ENCODE measurements around the gene SBNO2. TPM values are rescaled to one million over a fixed set of nuclear protein-coding genes. Genes with fewer than 3 reads are reported as not detected.

Gene SBNO2, protein sequence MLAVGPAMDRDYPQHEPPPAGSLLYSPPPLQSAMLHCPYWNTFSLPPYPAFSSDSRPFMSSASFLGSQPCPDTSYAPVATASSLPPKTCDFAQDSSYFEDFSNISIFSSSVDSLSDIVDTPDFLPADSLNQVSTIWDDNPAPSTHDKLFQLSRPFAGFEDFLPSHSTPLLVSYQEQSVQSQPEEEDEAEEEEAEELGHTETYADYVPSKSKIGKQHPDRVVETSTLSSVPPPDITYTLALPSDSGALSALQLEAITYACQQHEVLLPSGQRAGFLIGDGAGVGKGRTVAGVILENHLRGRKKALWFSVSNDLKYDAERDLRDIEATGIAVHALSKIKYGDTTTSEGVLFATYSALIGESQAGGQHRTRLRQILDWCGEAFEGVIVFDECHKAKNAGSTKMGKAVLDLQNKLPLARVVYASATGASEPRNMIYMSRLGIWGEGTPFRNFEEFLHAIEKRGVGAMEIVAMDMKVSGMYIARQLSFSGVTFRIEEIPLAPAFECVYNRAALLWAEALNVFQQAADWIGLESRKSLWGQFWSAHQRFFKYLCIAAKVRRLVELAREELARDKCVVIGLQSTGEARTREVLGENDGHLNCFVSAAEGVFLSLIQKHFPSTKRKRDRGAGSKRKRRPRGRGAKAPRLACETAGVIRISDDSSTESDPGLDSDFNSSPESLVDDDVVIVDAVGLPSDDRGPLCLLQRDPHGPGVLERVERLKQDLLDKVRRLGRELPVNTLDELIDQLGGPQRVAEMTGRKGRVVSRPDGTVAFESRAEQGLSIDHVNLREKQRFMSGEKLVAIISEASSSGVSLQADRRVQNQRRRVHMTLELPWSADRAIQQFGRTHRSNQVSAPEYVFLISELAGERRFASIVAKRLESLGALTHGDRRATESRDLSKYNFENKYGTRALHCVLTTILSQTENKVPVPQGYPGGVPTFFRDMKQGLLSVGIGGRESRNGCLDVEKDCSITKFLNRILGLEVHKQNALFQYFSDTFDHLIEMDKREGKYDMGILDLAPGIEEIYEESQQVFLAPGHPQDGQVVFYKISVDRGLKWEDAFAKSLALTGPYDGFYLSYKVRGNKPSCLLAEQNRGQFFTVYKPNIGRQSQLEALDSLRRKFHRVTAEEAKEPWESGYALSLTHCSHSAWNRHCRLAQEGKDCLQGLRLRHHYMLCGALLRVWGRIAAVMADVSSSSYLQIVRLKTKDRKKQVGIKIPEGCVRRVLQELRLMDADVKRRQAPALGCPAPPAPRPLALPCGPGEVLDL (N-terminal part only)
- total RNA-seq = 120 TPM

DNA sequence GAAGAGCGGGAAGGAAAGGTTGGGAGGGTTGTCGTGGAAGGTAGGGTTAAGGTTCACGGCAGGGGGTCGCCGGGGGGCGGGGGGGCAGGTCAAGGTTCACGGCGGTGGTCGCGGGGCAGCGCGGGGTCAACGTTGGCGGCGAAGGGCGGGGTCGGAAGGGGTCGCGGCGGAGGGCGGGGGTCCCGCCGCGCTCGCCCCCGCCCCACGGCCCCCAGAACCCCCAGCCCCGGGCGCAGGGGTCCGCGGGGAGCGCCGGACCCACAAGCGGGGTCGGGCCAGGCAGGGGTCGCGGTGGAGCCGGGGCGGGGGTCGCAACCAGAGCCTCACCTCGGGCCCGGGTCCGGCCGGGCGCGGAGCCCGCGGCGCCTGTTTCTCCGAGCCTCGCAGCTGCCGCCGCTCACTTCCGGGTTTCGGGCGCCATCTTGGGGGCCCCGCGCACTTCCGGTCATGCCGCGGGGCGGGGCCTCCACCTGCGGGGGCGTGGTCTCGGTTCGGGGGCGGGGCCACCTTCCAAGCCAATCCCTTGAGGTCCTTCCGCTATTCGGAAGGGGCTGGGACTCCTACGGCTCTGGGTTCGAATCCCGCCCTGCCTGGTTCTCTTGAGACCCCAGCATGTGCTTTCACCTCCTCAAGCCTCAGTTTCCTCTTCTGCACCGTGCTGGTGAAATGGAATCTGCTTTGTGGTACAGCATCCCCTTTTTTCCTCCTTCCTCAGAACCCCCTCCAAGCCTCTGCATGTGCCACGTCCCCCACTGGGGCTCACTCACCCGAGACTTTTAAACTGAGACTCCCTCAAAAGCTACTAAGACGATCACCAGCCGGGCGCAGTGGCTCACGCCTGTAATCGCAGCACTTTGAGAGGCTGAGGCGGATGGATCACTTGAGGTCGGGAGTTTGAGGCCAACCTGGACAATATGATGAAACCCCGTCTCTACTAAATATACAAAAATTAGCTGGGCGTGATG lies at the start of gene SBNO2:
SBNO2 (minus strand) TSS at position 424 of the 965 bp plus-strand sequence. CDS start 19,992 bp downstream, outside the sequence.
- no peaks in the 10 kb centered on the region for H3K27me3 ChIP-seq
- no peaks in the 10 kb centered on the region for H3K36me3 ChIP-seq
- H3K27ac ChIP-seq = peak within 1 kb of the TSS; percentile 93 to 94
- TF ChIP-seq, protein P1, sequence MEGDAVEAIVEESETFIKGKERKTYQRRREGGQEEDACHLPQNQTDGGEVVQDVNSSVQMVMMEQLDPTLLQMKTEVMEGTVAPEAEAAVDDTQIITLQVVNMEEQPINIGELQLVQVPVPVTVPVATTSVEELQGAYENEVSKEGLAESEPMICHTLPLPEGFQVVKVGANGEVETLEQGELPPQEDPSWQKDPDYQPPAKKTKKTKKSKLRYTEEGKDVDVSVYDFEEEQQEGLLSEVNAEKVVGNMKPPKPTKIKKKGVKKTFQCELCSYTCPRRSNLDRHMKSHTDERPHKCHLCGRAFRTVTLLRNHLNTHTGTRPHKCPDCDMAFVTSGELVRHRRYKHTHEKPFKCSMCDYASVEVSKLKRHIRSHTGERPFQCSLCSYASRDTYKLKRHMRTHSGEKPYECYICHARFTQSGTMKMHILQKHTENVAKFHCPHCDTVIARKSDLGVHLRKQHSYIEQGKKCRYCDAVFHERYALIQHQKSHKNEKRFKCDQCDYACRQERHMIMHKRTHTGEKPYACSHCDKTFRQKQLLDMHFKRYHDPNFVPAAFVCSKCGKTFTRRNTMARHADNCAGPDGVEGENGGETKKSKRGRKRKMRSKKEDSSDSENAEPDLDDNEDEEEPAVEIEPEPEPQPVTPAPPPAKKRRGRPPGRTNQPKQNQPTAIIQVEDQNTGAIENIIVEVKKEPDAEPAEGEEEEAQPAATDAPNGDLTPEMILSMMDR (IDR thresholded peaks at IDR 0.05) = no peak
- DNase-seq (ENCODE audit: low spot score in 2 of 2) = peak in 1 of 2 donors; percentile 93
- H3K4me1 ChIP-seq = peaks cover 0 to 15% of the 10 kb centered on the region in 2 donors
- intact Hi-C loops (cut with DNase I) = loop anchor here (2.0 kb wide), 2 partner anchors 41 to 65 kb away; partner anchors contain the start of gene CBARP
- H3K4me3 ChIP-seq = peak within 1 kb of the TSS; percentile 87 to 93
- no peaks in the 10 kb centered on the region for H3K9me3 ChIP-seq

GRCh38 chr19:1223018-1223855 lies 49.2 kb upstream of the SBNO2 start:
- peaks cover 68 to 77% of the 10 kb centered on the region in 2 donors for H3K36me3 ChIP-seq
- intact Hi-C loops (cut with DNase I) = no loop called here
- H3K27ac ChIP-seq = no peak overlapping the region
- peaks cover 6 to 18% of the 10 kb centered on the region in 2 donors for H3K4me1 ChIP-seq
- H3K4me3 ChIP-seq = no peak overlapping the region
- no peaks in the 10 kb centered on the region for H3K9me3 ChIP-seq
- TF ChIP-seq, protein P1 (IDR thresholded peaks at IDR 0.05) = peak in 2 of 3 experiments; percentile 27 to 32
- H3K27me3 ChIP-seq = no peaks in the 10 kb centered on the region
- no peak for DNase-seq (ENCODE audit: low spot score in 2 of 2)

DNA sequence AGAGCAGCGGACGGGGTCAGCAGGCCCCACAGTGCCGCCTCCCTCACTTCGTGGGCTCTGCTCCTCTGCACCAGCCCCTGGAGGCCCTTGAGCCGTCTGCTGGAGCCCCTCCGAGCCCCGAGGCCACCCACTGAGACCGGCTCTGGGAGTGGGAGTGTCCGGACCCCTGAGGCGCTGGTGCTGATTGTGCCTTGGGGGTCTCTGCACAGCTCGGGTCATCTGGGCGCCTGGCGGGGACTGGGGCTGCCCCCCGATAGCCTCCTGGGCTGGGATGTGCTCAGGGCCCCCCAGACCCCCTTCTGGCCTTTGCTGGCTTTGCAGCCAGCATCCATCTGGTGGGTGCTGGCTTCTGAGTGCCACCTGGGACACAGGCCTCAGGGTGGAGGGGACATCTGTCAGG lies 48.3 kb upstream of the SBNO2 start:
- no peak overlapping the region for H3K27ac ChIP-seq

GRCh38 chr19:1221904-1222255 lies 47.8 kb upstream of the SBNO2 start:
- intact Hi-C loops (cut with DNase I) = loop anchor here (1.0 to 2.0 kb wide), 2 partner anchors 18 to 45 kb away; no protein-coding TSS in a partner anchor
- H3K4me1 ChIP-seq = peaks cover 6 to 31% of the 10 kb centered on the region in 2 donors
- DNase-seq (ENCODE audit: low spot score in 2 of 2) = no peak

More for the DNA sequence above, 48.3 kb upstream of the SBNO2 start:
- Histone ChIP-seq H3K27me3 (no peaks in the 10 kb centered on the region), H3K4me3 (no peak overlapping the region), H3K9me3 (no peaks in the 10 kb centered on the region), H3K36me3 (peaks cover 59 to 68% of the 10 kb centered on the region in 2 donors), H3K4me1 (peaks cover 6 to 26% of the 10 kb centered on the region in 2 donors)
- intact Hi-C loops (cut with DNase I) = no loop called here
- no peak for DNase-seq (ENCODE audit: low spot score in 2 of 2)
- TF ChIP-seq, protein P1 (IDR thresholded peaks at IDR 0.05) = no peak

More at GRCh38 chr19:1221904-1222255, 47.8 kb upstream of the SBNO2 start:
- Histone ChIP-seq H3K27me3 (no peaks in the 10 kb centered on the region), H3K36me3 (peaks cover 54 to 63% of the 10 kb centered on the region in 2 donors), H3K4me3 (no peak overlapping the region), H3K9me3 (no peaks in the 10 kb centered on the region), H3K27ac (peak overlapping the region; percentile 12 to 57)
- TF ChIP-seq, protein P1 (IDR thresholded peaks at IDR 0.05) = no peak
